Effector CD8-positive, alpha-beta T cell (primary cell): Measurements from ENCODE around the gene TPD52L2.
"Not testable (repeated sequence)": the region's sequence is repeated elsewhere in the genome, so short reads cannot be mapped to it uniquely, and the experiment has no call there.

ENCODE experiments used
- DNase-seq: peaks from one replicate; lab custom pipeline; 2025; lab: John Stamatoyannopoulos, UW

The TPD52L2 gene

DNA sequence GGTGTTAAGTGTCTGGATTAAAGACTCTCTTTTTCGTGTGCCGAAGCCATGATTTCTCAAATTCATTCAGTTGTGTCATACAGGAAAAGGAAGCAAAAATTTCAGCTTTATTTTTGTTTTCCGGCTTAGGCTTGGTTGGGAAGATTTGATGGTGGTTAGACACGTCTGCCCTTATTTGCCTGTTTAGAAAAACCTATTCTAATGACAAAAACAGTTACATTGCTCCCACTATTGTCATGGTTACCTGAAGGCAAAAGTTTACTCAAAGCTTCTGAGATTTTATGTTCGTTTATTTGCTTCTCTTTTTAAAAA lies 30.8 kb downstream of the TPD52L2 start:
- no peak for DNase-seq

- no peak for DNase-seq
Observed at GRCh38 chr20:63896264-63897105, 31.4 kb downstream of the TPD52L2 start.

GRCh38 chr20:63897978-63898561 lies 33.0 kb downstream of the TPD52L2 start:
- DNase-seq: no peak

DNA sequence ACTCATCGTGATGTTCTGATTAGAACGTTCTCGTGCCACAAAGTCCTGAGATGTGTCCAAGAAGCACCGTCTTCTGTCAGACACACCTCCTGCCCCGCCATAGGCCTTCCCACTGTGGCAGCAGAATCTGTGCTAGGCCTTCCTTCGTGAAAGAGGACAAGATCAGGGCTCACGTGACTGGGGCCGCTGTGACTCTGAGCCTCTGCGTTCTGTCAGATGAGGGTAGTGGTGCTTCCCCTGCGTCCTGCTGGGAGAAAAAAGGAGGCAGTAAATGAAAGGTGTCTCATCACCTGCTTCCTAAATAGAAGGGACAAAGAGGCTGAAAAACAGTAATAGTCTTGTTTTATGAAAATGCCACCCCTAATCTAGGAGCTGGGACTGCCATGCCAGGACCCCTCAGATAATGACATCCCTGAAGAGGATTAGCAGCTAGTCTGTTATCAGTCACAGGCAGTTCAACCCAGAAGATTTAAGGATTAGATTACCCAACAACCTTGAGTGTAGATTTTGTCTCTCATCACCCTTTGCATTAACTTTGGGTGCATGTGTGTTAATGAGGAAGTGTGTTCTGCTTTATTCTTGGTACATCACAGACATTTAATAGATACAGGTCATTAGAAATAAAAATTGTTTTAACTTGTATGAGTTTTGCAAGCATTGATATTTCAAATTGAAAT lies 34.0 kb downstream of the TPD52L2 start:
- DNase-seq: no peak

- no peak for DNase-seq
Observed at GRCh38 chr20:63900413-63900812, 35.3 kb downstream of the TPD52L2 start.

DNA sequence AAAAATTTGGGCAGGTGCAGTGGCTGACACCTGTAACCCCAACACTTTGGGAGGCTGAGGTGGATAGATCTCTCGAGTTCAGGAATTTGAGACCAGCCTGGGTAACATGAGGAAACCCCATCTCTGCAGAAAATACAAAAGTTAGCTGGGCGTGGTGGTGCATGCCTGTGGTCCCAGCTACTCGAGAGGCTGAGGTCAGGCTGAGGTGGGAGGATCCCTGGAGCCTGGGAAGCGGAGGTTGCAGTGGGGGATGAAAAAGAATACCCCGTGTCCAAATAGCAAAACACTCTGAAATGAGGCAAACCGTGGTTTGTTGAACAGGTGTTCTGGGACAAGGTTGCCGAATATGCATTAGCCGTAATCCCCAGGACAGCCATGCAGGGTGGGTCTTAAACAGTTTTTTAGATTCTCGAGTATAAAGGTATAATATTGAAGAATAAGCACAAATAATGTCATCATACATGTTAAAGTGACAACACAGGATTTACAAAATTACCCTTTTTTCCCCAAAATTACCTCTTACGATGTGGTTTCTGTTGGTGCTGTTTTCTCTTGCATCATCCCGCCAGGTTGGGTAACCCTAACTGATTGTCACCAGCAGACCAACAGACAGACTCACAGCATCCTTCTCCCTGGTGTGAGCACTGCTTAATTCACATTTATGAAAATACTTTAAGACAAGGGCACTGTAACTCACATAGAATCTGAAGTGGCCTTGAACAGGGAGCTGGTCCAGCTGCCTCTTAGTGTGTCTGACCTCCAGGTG lies 38.9 kb downstream of the TPD52L2 start:
- no peak for DNase-seq

DNA sequence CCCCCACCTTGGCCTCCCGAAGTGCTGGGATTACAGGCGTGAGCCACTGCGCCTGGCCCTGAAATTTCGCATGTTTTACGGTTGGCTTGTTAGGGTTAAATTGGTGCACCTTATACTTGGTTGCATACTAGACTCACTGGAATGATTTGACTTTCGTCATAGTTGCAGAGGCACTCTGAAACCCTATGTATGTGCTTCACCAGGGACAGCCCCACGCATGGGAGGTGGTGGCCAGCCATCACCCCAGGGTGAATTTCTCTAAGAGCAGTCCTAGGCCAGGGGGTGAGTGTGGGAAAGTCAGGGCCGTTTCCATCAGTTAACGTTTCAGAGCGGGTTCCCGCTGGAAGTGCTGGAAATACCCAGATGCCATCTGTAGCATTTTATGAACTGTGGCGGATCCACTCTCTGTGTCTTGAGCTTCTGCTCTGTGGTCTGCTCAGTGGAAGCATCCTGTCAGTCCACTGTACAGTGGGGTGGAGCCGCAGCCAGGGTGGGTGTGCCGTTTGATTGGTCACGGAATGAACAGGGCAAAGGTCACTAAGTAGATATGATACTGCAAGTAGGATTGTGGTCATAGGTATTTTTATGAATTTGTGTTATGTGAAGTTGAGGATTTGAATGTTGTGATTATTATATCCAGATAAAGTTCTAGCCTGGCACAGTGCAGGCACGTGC lies 43.1 kb downstream of the TPD52L2 start:
- no peak for DNase-seq

- DNase-seq: no peak
Observed at GRCh38 chr20:63911176-63911575, 46.1 kb downstream of the TPD52L2 start.

- DNase-seq: no peak
Observed at GRCh38 chr20:63913768-63914167, 48.7 kb downstream of the TPD52L2 start.

DNA sequence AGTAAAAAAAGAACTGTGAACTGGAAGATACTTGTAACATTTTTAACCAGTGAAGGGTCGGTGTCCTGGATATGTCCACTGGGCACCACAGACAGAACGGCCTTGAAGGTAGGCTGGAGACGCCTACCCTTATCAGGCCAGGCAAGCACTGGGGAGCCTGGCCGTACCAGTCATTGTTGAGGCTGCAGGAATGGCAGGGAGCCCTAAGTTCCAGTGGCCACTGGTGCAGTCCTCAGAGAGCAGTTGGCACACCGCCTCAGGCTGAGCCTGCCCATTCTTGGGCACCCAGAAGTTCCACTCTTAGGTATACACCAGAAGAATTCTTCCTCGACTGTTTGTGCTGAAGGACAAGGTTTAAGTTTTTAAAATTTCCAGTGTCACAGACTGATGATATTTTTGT lies 50.4 kb downstream of the TPD52L2 start:
- no peak for DNase-seq

DNA sequence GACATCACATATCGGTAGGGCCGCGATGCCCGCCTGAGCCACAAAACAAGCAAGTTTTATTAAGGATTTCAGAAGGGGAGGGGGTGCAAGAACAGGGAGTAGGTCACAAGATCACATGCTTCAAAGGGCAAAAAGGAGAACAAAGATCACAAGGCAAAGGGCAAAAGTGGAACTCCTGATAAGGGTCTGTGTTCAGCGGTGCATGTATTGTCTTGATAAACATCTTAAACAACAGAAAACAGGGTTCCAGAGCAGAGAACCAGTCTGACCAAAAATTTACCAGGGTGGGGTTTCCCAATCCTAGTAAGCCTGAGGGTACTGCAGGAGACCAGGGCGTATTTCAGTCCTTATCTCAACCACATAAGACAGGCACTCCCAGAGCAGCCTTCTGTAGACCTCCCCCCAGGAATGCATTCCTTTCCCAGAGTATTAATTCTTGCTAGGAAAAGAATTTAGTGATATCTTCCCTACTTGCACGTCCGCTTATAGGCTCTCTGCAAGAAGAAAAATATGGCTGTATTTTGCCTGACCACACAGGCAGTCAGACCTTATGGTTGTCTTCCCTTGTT lies 51.4 kb downstream of the TPD52L2 start:
- DNase-seq: not testable (repeated sequence)

GRCh38 chr20:63917811-63918210 lies 52.7 kb downstream of the TPD52L2 start:
- no peak for DNase-seq

DNA sequence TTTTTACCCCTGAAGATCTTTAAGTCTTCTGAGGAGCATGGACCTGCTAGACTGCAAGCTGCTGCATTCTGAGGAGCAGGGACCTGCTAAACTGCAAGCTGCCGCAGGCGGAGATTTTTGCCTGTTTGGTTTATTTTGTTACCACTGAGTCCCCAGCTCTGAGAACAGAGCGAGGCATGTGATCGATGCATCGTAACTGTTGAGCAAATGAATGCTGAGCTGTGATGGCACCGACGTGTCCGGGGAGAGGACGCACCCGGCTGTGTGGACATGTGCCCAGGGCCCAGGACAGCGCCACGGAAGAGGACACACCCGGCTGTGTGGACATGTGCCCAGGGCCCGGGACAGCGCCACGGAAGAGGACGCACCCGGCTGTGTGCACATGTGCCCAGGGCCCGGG lies 54.1 kb downstream of the TPD52L2 start:
- DNase-seq: no peak

DNA sequence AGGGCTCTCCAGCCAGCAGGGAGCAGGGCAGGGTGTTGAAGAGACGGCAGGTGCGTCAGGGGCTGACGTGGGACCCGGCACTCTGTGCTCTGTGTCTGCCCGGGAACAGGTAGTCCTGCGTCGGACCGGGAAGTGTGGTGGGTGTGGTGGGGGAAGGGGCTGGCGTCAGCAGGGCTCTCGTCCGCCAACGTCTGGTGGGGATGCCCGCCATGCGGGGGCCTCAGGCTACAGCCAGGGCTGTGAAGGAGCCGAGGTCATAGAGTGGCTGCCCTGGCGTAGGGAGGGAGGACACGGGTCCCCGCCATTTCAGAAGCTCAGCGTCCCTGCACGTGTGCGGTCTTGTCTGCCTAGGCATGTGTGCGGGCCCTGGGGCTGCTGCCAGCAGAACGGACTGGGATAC lies 55.2 kb downstream of the TPD52L2 start:
- DNase-seq: no peak

- DNase-seq: no peak
Observed at GRCh38 chr20:63923651-63924050, 58.6 kb downstream of the TPD52L2 start.

DNA sequence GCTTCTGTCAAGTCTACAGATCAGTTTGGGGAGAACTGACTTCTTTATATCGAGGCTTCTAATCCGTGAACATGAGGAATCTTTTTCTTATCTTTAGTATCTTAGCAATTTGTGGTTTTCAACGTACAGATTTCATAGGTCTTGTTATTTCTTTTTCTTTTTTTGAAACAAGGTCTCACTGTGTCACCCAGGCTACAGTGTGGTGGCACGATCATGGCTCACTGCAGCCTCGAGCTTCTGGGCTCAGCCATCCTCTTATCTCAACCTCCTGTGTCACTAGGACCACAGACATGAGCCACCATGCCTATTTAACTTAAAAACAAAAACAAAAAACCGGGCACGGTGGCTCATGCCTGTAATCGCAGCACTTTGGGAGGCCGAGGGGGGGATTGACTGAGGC lies 59.2 kb downstream of the TPD52L2 start:
- no peak for DNase-seq

GRCh38 chr20:63926298-63926697 lies 61.2 kb downstream of the TPD52L2 start:
- DNase-seq: no peak

DNA sequence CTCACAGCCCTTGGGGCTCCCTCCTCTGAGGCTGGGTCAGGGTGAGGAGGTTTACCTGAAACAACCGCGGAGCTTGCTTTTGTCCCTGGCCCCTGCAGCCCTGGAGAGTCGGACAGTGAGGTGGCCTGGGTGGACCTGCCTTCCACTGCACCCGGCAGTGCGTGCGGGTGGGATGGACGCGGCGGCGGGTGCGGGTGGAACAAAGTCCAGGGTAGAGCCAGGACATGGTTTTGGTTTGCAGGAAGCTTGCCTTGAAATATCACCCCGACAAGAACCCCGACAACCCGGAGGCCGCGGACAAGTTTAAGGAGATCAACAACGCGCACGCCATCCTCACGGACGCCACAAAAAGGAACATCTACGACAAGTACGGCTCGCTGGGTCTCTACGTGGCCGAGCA lies 64.0 kb downstream of the TPD52L2 start:
- DNase-seq: no peak

GRCh38 chr20:63929473-63929883 lies 64.4 kb downstream of the TPD52L2 start:
- DNase-seq: not testable (repeated sequence)

DNA sequence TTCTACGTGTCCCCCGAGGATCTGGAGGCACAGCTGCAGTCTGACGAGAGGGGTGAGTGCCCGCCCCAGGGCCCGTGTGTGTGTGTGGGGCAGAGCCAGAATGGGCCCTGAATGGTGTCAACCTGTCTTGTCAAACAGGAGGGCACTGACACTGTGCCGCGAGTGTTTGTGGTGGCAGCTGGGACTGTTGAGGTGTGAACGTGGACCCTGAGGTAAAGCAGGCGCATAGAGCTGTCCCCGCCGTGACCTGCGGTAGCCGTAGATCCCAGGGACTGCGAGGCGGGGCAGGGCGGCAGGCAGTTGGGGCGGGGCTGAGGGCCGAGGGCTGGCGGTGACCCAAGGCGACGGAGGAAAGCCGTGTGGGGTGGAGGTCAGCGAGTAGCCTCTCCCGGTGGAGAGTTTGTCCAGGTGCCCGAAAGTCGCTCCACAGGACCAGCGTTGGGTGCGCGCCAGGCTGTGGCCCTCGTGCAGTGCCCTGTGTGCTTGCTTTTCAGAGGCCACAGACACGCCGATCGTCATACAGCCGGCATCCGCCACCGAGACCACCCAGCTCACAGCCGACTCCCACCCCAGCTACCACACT lies 66.0 kb downstream of the TPD52L2 start:
- DNase-seq: no peak

DNA sequence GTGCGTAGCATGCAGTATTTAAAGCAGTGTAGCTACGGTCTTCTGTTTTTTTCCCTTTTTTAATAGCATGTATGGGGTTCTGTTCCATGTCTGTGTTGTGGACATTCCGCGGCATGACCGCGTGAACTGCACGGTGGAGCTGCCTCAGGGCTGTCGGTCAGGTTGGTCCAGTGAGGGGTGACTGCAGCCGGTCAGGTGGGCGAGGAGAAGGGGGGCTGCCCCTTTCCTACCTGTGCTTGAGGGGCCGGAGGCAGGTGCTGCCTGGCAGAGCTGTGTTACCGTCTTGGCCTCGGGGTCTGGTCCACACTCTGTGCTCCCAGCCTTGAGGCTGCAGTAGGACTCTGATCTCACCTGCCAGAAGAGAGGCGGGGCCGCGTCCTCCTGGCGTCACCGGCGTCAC lies 66.7 kb downstream of the TPD52L2 start:
- no peak for DNase-seq
